GM19043 (cell line): Measurements from ENCODE around the gene ZC3H4.
"Not testable (repeated sequence)": the region's sequence is repeated elsewhere in the genome, so short reads cannot be mapped to it uniquely, and the experiment has no call there.

Experiments used
- ATAC-seq: cut with Tn5 transposase; IDR thresholded peaks from one replicate; pipeline ENCODE4 v1.9.1; 2021; ENCODE audit warnings: low read depth; ENCODE audit not compliant: unreplicated experiment

Gene ZC3H4

GRCh38 chr19:47109177-47109540, 4.4 kb downstream of the ZC3H4 start:
- ATAC-seq, result no peak

GRCh38 chr19:47107953-47108746, 5.4 kb downstream of the ZC3H4 start:
- no peak for ATAC-seq

GRCh38 chr19:47107202-47107952, 6.2 kb downstream of the ZC3H4 start:
- ATAC-seq, result no peak

- no peak for ATAC-seq
Measured at GRCh38 chr19:47106821-47107201, 6.8 kb downstream of the ZC3H4 start.

GRCh38 chr19:47105874-47106273, 7.7 kb downstream of the ZC3H4 start:
- no peak for ATAC-seq

GRCh38 chr19:47104680-47105079, 8.9 kb downstream of the ZC3H4 start:
- no peak for ATAC-seq

- ATAC-seq, result no peak
Measured at GRCh38 chr19:47102346-47103060, 11.1 kb downstream of the ZC3H4 start.

GRCh38 chr19:47101116-47101515, 12.5 kb downstream of the ZC3H4 start:
- not testable (repeated sequence) for ATAC-seq

- no peak for ATAC-seq
Measured at GRCh38 chr19:47100290-47100689, 13.3 kb downstream of the ZC3H4 start.

GRCh38 chr19:47099576-47100050, 14.0 kb downstream of the ZC3H4 start:
- ATAC-seq, result no peak

GRCh38 chr19:47098608-47099007, 15.0 kb downstream of the ZC3H4 start:
- no peak for ATAC-seq

- ATAC-seq, result no peak
Measured at GRCh38 chr19:47097396-47098201, 16.0 kb downstream of the ZC3H4 start.

- ATAC-seq, result no peak
Measured at GRCh38 chr19:47096721-47097120, 16.9 kb downstream of the ZC3H4 start.

GRCh38 chr19:47096100-47096704, 17.4 kb downstream of the ZC3H4 start:
- ATAC-seq, result no peak

GRCh38 chr19:47095476-47096099, 18.0 kb downstream of the ZC3H4 start:
- ATAC-seq, result no peak

- ATAC-seq, result no peak
Measured at GRCh38 chr19:47094557-47095475, 18.8 kb downstream of the ZC3H4 start.

GRCh38 chr19:47093841-47094240, 19.7 kb downstream of the ZC3H4 start:
- peak; percentile 43 for ATAC-seq

GRCh38 chr19:47093254-47093653, 20.3 kb downstream of the ZC3H4 start:
- ATAC-seq, result no peak
